ENCODE data around the gene CBARP. TPM values are rescaled to one million over a fixed set of nuclear protein-coding genes. Genes with fewer than 3 reads are reported as not detected.

Gene CBARP
- total and polyA plus RNA-seq, 11 donors, result 0.60 to 2.2 (median 1.6) TPM

- intact Hi-C loops (cut with DNase I), result no loop called here
- Histone ChIP-seq H3K9me3 (no peaks in the 10 kb centered on the region), H3K27ac (no peak overlapping the region), H3K4me3 (no peak overlapping the region), H3K36me3 (no peaks in the 10 kb centered on the region), H3K27me3 (peaks cover 0 to 15% (median 0%) of the 10 kb centered on the region in 9 donors), H3K4me1 (peaks cover 0 to 48% (median 22%) of the 10 kb centered on the region in 12 donors)
- TF ChIP-seq, protein P1, sequence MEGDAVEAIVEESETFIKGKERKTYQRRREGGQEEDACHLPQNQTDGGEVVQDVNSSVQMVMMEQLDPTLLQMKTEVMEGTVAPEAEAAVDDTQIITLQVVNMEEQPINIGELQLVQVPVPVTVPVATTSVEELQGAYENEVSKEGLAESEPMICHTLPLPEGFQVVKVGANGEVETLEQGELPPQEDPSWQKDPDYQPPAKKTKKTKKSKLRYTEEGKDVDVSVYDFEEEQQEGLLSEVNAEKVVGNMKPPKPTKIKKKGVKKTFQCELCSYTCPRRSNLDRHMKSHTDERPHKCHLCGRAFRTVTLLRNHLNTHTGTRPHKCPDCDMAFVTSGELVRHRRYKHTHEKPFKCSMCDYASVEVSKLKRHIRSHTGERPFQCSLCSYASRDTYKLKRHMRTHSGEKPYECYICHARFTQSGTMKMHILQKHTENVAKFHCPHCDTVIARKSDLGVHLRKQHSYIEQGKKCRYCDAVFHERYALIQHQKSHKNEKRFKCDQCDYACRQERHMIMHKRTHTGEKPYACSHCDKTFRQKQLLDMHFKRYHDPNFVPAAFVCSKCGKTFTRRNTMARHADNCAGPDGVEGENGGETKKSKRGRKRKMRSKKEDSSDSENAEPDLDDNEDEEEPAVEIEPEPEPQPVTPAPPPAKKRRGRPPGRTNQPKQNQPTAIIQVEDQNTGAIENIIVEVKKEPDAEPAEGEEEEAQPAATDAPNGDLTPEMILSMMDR (IDR thresholded peaks at IDR 0.05), result no peak
- no peak for TF ChIP-seq POLR2A (IDR thresholded peaks at IDR 0.05)
- WGBS, 4 donors, result 91 to 95% (median 93%) methylated on average over 27 to 45 of the region's 45 CpGs
- DNase-seq (no peak), ATAC-seq (no peak)
These were observed 3.5 kb downstream of the CBARP start for GRCh38 chr19:1234051-1234954.

DNA sequence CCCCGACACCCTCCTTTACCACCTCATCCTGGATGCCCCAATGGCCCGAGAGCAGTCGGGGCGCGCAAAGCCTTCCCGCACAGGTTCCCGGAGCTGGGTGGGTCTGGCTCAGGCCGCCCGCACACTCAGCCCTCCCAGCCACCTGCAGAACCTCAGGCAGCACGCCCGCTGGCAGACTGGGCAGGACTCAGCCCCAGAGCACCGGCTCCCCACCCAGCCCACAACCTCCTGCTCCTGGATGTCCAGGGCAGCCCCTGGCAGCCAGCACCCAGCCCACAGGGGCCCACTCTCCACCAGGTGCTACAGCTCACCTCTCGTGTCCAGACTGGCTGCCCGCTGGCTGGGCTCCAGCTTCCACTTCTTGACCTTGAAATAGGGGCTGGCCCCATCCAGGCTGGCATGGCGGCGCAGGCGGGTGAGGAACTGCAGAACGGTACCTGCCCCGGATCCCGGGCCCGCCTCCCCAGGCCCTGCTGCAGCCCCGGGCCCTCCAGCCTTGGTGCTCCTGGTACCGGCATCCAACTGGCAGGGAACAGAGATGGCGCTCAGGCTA is 4.6 kb downstream of the CBARP start:
- Histone ChIP-seq H3K27me3 (peaks cover 0 to 13% (median 0%) of the 10 kb centered on the region in 9 donors), H3K36me3 (peaks cover 0 to 5% (median 1%) of the 10 kb centered on the region in 9 donors), H3K27ac (peak overlapping the region in 2 of 12 donors; percentile 37 to 49), H3K4me3 (no peak overlapping the region), H3K4me1 (peaks cover 0 to 42% (median 19%) of the 10 kb centered on the region in 12 donors), H3K9me3 (no peaks in the 10 kb centered on the region)
- no peak for DNase-seq
- intact Hi-C loops (cut with DNase I), result no loop called here
- WGBS, 4 donors, result 88 to 90% (median 89%) methylated on average over 12 to 24 of the region's 24 CpGs
- ATAC-seq, result peak in 2 of 4 donors; percentile 2 to 8
- TF ChIP-seq POLR2A (IDR thresholded peaks at IDR 0.05), result no peak
- TF ChIP-seq, protein P1 (IDR thresholded peaks at IDR 0.05), result no peak

GRCh38 chr19:1232652-1233072 is 5.1 kb downstream of the CBARP start:
- intact Hi-C loops (cut with DNase I), result no loop called here
- Histone ChIP-seq H3K27ac (peak overlapping the region in 4 of 12 donors; percentile 16 to 49 (median 38)), H3K36me3 (peaks cover 0 to 10% (median 6%) of the 10 kb centered on the region in 9 donors), H3K4me3 (no peak overlapping the region), H3K27me3 (peaks cover 0 to 12% (median 0%) of the 10 kb centered on the region in 9 donors), H3K9me3 (no peaks in the 10 kb centered on the region), H3K4me1 (peaks cover 0 to 39% (median 17%) of the 10 kb centered on the region in 12 donors)
- DNase-seq (peak in 3 of 5 donors; percentile 36 to 66 (median 56)), ATAC-seq (peak in 2 of 4 donors; percentile 18 to 22)
- no peak for TF ChIP-seq POLR2A (IDR thresholded peaks at IDR 0.05)
- TF ChIP-seq, protein P1 (IDR thresholded peaks at IDR 0.05), result no peak
- WGBS, 4 donors, result 41 to 52% (median 48%) methylated on average over 9 to 15 of the region's 15 CpGs
